OCI-LY3 (cell line): ENCODE results near the gene ATRN.

Source experiments
- CTCF ChIP-seq: fragments of 200-600, 300-600 bp; sonication (generic); IDR thresholded peaks from 2 replicates; pipeline ENCODE4 v1.5.1; 2014; ENCODE audit warnings: antibody characterized with exemption, low read length, low read depth
- EZH2phosphoT487 ChIP-seq: fragments of 200-600 bp; shearing (Covaris generic); IDR thresholded peaks from 2 replicates; pipeline ENCODE4 v1.6.1; 2018; ENCODE audit warnings: antibody characterized with exemption, mixed run types, low read depth

GRCh38 chr20:3454831-3455230, 16.0 kb upstream of the ATRN start:
- TF ChIP-seq CTCF = no peak
- TF ChIP-seq EZH2phosphoT487 = no peak
